Diencephalon (tissue), 1 donor: ENCODE results near the gene SPATA7. TPM values are rescaled to one million over a fixed set of nuclear protein-coding genes. Genes with fewer than 3 reads are reported as not detected.

ENCODE experiments used
- total RNA-seq: library from RNA; depleted of rRNA; stranded (reverse); fragments of >200 nt; gene quantifications from one replicate; pipeline ENCODE4 v1.2.3, GENCODE V29; 2014

SPATA7 gene, protein sequence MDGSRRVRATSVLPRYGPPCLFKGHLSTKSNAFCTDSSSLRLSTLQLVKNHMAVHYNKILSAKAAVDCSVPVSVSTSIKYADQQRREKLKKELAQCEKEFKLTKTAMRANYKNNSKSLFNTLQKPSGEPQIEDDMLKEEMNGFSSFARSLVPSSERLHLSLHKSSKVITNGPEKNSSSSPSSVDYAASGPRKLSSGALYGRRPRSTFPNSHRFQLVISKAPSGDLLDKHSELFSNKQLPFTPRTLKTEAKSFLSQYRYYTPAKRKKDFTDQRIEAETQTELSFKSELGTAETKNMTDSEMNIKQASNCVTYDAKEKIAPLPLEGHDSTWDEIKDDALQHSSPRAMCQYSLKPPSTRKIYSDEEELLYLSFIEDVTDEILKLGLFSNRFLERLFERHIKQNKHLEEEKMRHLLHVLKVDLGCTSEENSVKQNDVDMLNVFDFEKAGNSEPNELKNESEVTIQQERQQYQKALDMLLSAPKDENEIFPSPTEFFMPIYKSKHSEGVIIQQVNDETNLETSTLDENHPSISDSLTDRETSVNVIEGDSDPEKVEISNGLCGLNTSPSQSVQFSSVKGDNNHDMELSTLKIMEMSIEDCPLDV
- total RNA-seq: 75.2 TPM

DNA sequence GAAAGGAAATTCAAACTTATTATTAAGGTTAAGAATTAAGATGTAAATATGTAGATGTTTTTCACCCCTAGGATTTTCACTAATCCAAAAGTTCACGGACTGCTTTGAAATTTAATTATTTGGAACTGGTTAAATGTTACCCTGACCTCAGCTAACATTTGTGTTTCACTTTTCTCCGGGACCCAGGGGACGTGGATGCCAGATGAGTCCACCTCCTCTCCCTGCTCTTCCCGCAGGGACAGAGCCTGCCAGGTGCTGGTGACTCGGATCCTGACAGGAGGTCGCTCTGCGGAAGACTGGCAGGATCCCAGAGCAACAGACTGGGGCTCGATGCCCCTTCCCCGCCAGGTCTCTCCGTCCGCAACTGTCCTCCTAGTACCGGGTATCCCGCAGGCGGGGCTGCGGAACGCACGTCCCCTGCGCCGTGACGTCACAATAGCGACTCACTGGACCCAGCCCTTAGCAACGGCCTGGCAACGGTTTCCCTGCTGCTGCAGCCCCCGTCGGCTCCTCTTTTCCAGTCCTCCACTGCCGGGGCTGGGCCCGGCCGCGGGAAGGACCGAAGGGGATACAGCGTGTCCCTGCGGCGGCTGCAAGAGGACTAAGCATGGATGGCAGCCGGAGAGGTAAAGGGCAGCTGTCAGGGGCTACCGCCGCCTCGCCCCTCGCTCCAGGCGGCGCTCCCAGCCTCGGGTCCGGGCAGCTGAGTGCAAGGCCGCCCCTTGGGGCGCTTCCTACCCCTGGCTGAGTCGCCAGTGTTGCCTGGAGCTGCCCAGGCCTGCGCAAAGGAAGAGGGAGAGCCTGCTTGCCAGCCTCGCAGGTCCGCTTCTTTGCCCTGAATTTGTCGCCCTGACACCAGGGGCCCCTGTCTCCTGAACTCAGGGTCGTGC lies at the start of gene SPATA7:
Gene SPATA7 (plus strand): TSS at position 446 of the 890 bp plus-strand sequence. CDS start 162 bp downstream, at position 608.

Other genes with a start within 250 kb of the SPATA7 start
- gene KCNK10, start 62.4 kb upstream of the SPATA7 start, total RNA-seq: 24.5 TPM
- 8.3 TPM for gene PTPN21, start 169.3 kb downstream of the SPATA7 start, total RNA-seq
- 86.0 TPM for gene ZC3H14, start 177.4 kb downstream of the SPATA7 start, total RNA-seq